GM13977 (cell line): Measurements from ENCODE around the gene TRIM65.

ENCODE experiments used
- DNase-seq: peaks from one replicate; pipeline ENCODE4 v3.0.0; 2012; ENCODE audit warnings: low spot score
- CTCF ChIP-seq: IDR thresholded peaks from 2 replicates; pipeline ENCODE4 v1.5.1; 2012; ENCODE audit warnings: mild to moderate bottlenecking, control low read depth; ENCODE audit not compliant: insufficient read depth; ENCODE audit errors: extremely low read depth, missing control alignments
- in situ Hi-C: fragments of 300-500 bp; cut with MboI; formaldehyde crosslinking; loops from one replicate; pipeline ENCODE4 v1.12.0; 2022; ENCODE audit warnings: low sequenced_read_pairs, low pct_unique_long_range_greater_than_20kb, mixed read lengths, inconsistent platforms; ENCODE audit not compliant: unreplicated experiment

TRIM65 gene

GRCh38 chr17:75937652-75938051, 40.9 kb upstream of the TRIM65 start:
- in situ Hi-C loops: no loop called here
- no peak for TF ChIP-seq CTCF
- no peak for DNase-seq

DNA sequence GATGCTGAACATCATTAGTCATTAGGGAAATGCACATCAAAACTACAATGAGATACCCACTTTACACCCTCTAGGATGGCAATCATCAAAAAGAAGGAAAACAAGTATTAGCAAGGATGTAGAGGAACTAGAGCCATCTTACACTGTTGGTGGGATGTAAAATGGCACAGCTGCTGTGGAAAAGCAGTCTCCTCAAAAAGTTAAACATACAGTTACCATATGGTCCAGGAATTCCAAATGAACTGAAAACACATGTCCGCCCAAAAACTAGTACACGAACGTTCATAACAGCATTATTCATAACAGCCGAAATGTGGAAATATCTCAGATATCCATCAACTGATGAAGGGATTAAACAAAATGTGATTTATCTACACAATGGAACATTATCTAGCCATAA, 37.1 kb upstream of the TRIM65 start:
- TF ChIP-seq CTCF: no peak
- DNase-seq: no peak
- in situ Hi-C loops: no loop called here

GRCh38 chr17:75932852-75933251, 36.1 kb upstream of the TRIM65 start:
- TF ChIP-seq CTCF: no peak
- in situ Hi-C loops: no loop called here
- no peak for DNase-seq

- TF ChIP-seq CTCF: no peak
- in situ Hi-C loops: no loop called here
Measured at GRCh38 chr17:75931062-75931461, 34.3 kb upstream of the TRIM65 start.

GRCh38 chr17:75927286-75927922, 30.7 kb upstream of the TRIM65 start:
- DNase-seq: peak; percentile 71
- TF ChIP-seq CTCF: peak; percentile 61
- in situ Hi-C loops: no loop called here

More at GRCh38 chr17:75931062-75931461, 34.3 kb upstream of the TRIM65 start:
- DNase-seq: no peak

- DNase-seq: no peak
- in situ Hi-C loops: no loop called here
- TF ChIP-seq CTCF: no peak
Measured at GRCh38 chr17:75926456-75926855, 29.7 kb upstream of the TRIM65 start.
